ENCODE measurements around the gene FASTK.

Gene FASTK

GRCh38 chr7:151083071-151083823 is 2.6 kb upstream of the FASTK start, which contains the start of gene TMUB1:
TMUB1 (minus strand) TSS chr7:151083493; CDS start chr7:151082563, 930 bp downstream.
- peak; percentile 74 to 88 for DNase-seq (ENCODE audit: extremely low read depth in 1 of 2, low read depth in 1 of 2)

- no peak for DNase-seq (ENCODE audit: extremely low read depth in 1 of 2, low read depth in 1 of 2)
These were observed 1.8 kb upstream of the FASTK start for GRCh38 chr7:151082141-151083070.

GRCh38 chr7:151081170-151082101 is 827 bp upstream of the FASTK start:
- DNase-seq (ENCODE audit: extremely low read depth in 1 of 2, low read depth in 1 of 2) = no peak

DNA sequence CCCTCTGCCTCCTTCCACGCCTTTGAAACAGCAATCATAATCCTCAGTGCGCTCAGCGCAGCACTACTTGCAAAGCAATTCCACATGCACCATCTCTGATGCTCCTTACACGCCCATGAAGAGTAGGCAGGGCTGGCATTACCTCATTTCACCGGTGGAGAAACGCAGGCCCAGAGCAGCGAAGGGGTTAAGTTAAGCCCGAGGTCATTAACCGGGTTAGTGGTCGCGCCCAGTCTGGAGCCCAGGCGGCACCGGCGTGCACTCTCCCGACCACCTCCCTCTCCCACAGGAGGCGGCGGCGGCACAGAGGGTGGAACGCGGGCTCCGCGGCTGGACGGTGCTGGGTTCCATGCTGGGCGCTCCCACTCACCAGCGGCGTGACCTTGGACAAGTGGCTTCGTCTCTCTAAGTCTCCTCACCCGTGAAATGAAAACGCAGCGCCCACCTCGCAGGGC is 515 bp downstream of the FASTK start:
- DNase-seq (ENCODE audit: extremely low read depth in 1 of 2, low read depth in 1 of 2) = no peak

- no peak for DNase-seq (ENCODE audit: extremely low read depth in 1 of 2, low read depth in 1 of 2)
These were observed 1.3 kb downstream of the FASTK start for GRCh38 chr7:151079199-151079910.

- no peak for DNase-seq (ENCODE audit: extremely low read depth in 1 of 2, low read depth in 1 of 2)
These were observed 2.2 kb downstream of the FASTK start for GRCh38 chr7:151078233-151079040.

DNA sequence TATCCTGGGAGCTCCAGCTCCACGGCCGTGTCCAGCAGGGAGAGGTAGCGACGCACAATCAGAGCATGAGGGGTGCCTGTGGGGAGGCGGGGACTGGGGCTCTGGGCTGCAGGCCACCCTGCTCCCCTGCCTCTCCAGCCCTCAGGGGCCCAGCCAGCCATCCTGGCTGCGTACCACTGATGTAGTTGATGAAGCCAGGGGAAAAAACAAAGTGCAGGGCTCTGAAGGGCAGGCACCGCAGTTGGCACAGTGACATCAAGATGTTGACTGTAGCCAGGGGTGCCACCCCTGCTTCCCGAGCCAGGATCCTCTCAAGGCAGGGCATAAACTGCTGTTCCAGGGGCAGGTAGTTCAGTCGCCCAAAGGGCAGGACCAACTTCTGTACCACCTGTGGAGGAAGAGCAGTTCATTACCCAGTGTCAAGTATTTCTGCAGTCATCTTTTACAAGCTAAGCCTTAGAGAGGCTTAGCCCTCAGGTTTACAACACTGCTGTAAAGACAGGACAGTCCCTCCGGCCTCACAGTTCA is 2.8 kb downstream of the FASTK start:
- DNase-seq (ENCODE audit: extremely low read depth in 1 of 2, low read depth in 1 of 2) = no peak

- no peak for DNase-seq (ENCODE audit: extremely low read depth in 1 of 2, low read depth in 1 of 2)
These were observed 3.5 kb downstream of the FASTK start for GRCh38 chr7:151076863-151077704.

GRCh38 chr7:151075978-151076426 is 4.6 kb downstream of the FASTK start:
- DNase-seq (ENCODE audit: extremely low read depth in 1 of 2, low read depth in 1 of 2) = no peak

DNA sequence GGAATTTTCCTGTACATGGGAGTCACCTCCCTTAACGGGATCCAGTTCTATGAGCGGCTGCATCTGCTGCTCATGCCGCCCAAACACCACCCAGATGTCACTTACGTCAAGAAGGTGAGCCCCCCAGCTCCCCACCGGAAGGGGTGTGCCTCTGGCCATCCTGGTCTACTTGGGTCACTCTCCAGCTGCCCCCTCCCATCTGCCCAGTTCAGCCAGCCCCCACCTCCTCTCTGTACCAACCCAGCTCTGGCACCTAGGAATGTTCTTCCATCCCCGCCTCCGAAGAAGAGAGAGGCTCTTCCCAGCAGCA is 5.0 kb downstream of the FASTK start:
- no peak for DNase-seq (ENCODE audit: extremely low read depth in 1 of 2, low read depth in 1 of 2)

GRCh38 chr7:151074817-151075661 is 5.6 kb downstream of the FASTK start:
- DNase-seq (ENCODE audit: extremely low read depth in 1 of 2, low read depth in 1 of 2) = no peak

GRCh38 chr7:151073990-151074389 is 6.6 kb downstream of the FASTK start:
- no peak for DNase-seq (ENCODE audit: extremely low read depth in 1 of 2, low read depth in 1 of 2)

DNA sequence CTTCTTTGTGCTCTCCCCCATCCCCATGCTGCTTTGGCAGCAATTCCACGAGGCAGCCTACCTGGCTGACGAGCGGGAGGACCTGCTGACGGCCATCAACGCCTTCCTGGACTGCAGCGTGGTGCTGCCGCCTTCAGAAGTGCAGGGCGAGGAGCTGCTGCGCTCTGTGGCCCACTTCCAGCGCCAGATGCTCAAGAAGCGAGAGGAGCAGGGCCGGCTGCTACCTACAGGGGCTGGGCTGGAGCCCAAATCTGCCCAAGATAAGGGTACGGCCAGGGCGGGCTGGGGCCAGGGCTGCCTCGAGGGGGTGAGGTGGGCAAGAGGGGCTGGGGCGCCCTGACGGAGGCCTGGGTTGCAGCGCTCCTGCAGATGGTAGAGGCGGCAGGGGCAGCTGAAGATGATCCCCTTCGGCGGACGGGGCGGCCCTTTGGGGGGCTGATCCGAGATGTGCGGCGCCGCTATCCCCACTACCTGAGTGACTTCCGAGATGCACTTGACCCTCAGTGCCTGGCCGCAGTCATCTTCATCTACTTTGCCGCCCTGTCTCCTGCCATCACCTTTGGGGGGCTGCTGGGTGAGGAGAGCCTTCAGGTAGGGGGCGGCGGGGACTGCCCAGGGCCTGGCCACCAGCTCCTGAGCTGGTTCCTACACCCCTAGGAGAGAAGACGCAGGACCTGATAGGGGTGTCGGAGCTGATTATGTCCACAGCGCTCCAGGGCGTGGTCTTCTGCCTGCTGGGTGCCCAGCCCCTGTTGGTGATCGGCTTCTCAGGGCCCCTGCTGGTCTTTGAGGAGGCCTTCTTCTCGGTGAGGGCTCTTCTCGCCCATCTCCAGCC is 9.4 kb downstream of the FASTK start:
- DNase-seq (ENCODE audit: extremely low read depth in 1 of 2, low read depth in 1 of 2) = no peak

DNA sequence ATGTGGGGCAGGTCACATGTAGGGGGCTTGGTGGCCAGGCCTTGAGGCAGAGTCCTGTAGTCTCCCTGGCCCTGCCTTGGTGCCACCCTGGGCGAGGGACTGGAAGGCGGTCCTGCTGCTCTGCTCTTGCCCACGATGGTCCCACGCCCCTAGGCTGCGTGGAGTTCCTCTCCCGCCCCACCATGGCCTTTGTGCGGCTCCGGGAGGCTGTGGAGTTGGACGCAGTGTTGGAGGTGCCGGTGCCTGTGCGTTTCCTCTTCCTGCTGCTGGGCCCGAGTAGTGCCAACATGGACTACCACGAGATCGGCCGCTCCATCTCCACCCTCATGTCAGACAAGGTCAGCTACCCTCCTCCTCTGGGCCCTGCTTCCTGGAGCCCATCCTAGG is 10.0 kb downstream of the FASTK start:
- DNase-seq (ENCODE audit: extremely low read depth in 1 of 2, low read depth in 1 of 2) = no peak

GRCh38 chr7:151069841-151070573 is 10.6 kb downstream of the FASTK start:
- DNase-seq (ENCODE audit: extremely low read depth in 1 of 2, low read depth in 1 of 2) = no peak
